ENCODE data around the gene RELB. TPM values are rescaled to one million over a fixed set of nuclear protein-coding genes. Genes with fewer than 3 reads are reported as not detected.

The RELB gene
- total and polyA plus RNA-seq, 7 donors: 6.5 to 44.0 (median 13.2) TPM

DNA sequence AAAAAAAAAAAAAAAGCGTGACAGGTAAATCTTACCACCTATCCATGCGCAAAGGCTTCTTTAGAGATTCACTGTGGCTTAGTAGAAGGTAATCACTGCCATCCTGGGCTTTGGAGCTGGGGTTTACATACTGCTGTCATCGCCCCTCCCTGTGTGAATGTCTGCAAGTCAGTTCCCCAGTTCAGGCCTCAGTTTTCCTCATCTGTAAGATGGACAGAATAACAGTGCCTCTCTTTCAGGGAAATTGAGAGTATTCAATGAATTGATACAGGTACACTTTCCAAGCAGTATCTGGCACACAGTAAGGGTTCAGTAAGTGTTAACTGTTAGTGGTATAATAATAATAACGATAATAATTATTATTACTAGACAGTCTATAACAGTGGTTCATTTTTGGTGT lies 2.2 kb downstream of the RELB start:
- Histone ChIP-seq H3K27me3 (ENCODE audit: insufficient read depth in 3 of 3, low read length in 2 of 3) (no peaks in the 10 kb centered on the region), H3K36me3 (ENCODE audit: insufficient read depth in 1 of 2, low read depth in 1 of 2) (peaks cover 0 to 54% of the 10 kb centered on the region in 2 donors), H3K4me1 (peaks cover 4% of the 10 kb centered on the region), H3K9me3 (no peaks in the 10 kb centered on the region), H3K4me3 (no peak overlapping the region), H3K27ac (no peak overlapping the region)
- ATAC-seq (no peak), DNase-seq (no peak)
- TF ChIP-seq, protein P1, sequence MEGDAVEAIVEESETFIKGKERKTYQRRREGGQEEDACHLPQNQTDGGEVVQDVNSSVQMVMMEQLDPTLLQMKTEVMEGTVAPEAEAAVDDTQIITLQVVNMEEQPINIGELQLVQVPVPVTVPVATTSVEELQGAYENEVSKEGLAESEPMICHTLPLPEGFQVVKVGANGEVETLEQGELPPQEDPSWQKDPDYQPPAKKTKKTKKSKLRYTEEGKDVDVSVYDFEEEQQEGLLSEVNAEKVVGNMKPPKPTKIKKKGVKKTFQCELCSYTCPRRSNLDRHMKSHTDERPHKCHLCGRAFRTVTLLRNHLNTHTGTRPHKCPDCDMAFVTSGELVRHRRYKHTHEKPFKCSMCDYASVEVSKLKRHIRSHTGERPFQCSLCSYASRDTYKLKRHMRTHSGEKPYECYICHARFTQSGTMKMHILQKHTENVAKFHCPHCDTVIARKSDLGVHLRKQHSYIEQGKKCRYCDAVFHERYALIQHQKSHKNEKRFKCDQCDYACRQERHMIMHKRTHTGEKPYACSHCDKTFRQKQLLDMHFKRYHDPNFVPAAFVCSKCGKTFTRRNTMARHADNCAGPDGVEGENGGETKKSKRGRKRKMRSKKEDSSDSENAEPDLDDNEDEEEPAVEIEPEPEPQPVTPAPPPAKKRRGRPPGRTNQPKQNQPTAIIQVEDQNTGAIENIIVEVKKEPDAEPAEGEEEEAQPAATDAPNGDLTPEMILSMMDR (IDR thresholded peaks at IDR 0.05): no peak
- 95 to 99% (median 99%) methylated on average over 4 of the region's 4 CpGs for WGBS, 3 donors
- intact Hi-C loops (cut with DNase I): no loop called here

DNA sequence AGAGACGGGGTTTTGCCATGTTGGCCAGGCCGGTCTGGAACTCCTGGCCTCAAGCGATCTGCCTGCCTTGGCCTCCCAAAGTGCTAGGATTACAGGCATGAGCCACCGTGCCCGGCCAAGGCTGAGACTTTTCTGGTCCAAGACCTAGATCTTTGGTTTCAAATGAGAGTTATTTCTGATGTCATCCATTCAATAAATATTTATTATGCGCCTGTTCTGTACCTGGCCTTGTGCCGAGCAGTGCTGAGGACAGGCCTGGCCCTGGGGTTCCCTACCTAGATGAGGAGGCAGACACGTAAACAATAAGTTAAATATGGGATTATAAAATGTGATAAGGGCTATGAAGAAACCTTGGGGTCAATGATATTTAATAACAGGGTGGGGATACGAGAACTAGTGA lies 4.5 kb downstream of the RELB start:
- intact Hi-C loops (cut with DNase I): no loop called here
- ATAC-seq: no peak
- TF ChIP-seq, protein P1 (IDR thresholded peaks at IDR 0.05): no peak

DNA sequence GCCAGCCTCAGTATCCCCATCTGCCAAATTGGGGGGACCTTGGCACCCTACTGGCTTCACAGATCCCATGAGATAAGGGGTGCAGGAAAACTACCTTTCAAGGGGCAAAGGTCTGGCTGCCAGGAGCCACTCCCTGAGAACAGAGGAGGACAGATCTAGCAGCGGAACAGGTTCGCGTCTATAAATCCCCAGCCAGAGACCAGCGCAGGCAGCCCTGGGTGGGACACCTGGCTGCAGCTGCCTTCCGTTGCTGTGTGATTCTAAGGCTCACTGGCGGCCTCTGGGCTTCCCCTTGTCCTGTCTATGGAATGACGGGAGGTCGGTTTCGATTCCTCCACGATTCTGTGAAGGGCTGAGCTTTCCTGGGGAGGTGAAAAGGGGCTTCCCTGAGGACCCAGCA lies 7.3 kb downstream of the RELB start:
- WGBS, 3 donors: 61 to 65% (median 63%) methylated on average over 10 of the region's 10 CpGs
- no peak overlapping the region for H3K4me3 ChIP-seq
- no peak overlapping the region for H3K27ac ChIP-seq
- intact Hi-C loops (cut with DNase I): no loop called here
- H3K36me3 ChIP-seq (ENCODE audit: insufficient read depth in 1 of 2, low read depth in 1 of 2): peaks cover 4 to 63% of the 10 kb centered on the region in 2 donors
- TF ChIP-seq, protein P1 (IDR thresholded peaks at IDR 0.05): no peak
- no peaks in the 10 kb centered on the region for H3K4me1 ChIP-seq
- no peaks in the 10 kb centered on the region for H3K27me3 ChIP-seq (ENCODE audit: insufficient read depth in 3 of 3, low read length in 2 of 3)
- ATAC-seq (no peak), DNase-seq (no peak)
- no peaks in the 10 kb centered on the region for H3K9me3 ChIP-seq

More for the DNA sequence above, 4.5 kb downstream of the RELB start:
- no peaks in the 10 kb centered on the region for H3K9me3 ChIP-seq
- no peak overlapping the region for H3K4me3 ChIP-seq
- no peaks in the 10 kb centered on the region for H3K27me3 ChIP-seq (ENCODE audit: insufficient read depth in 3 of 3, low read length in 2 of 3)
- no peak overlapping the region for H3K27ac ChIP-seq
- H3K4me1 ChIP-seq: peaks cover 3% of the 10 kb centered on the region
- 83 to 89% (median 84%) methylated on average over 9 of the region's 9 CpGs for WGBS, 3 donors
- DNase-seq: no peak
- H3K36me3 ChIP-seq (ENCODE audit: insufficient read depth in 1 of 2, low read depth in 1 of 2): peaks cover 0 to 54% of the 10 kb centered on the region in 2 donors

DNA sequence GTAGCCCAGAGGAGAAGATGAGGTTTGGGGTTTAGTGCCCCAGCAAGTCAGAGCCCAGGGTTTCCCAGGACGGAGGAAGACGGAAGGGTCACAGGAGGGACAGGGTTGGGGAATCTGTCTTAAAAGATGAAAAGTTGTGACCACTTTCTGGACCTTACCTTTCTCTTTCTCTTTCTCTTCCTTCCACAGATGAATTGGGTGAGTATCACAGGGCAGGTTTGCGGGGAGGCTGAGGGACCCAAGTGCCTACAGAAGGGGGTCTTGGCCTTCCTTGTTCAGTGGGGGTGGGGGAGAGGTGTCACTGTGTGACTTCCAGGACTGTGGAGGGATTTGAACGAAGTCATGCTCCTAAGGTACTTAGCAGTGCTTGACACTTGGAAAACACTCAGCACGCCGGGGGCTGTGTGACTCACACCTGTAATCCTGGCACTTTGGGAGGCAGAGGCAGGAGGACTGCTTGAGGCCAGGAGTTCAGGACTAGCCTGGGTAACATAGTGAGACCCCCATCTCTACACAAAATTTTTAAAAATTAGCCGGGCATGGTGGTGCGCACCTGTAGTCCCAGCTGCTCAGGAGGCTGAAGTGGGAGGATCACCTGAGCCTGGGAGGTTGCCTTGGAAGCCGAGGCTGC lies 8.5 kb downstream of the RELB start:
- Histone ChIP-seq H3K36me3 (ENCODE audit: insufficient read depth in 1 of 2, low read depth in 1 of 2) (peaks cover 4 to 63% of the 10 kb centered on the region in 2 donors), H3K27me3 (ENCODE audit: insufficient read depth in 3 of 3, low read length in 2 of 3) (no peaks in the 10 kb centered on the region), H3K27ac (no peak overlapping the region), H3K4me3 (no peak overlapping the region), H3K4me1 (no peaks in the 10 kb centered on the region), H3K9me3 (no peaks in the 10 kb centered on the region)
- intact Hi-C loops (cut with DNase I): loop anchor here in 1 of 2 donors (10.0 kb wide), 1 partner anchor 115 kb away; no protein-coding TSS in a partner anchor
- DNase-seq (no peak), ATAC-seq (no peak)
- TF ChIP-seq, protein P1 (IDR thresholded peaks at IDR 0.05): no peak
- 86 to 93% (median 92%) methylated on average over 9 of the region's 9 CpGs for WGBS, 3 donors

DNA sequence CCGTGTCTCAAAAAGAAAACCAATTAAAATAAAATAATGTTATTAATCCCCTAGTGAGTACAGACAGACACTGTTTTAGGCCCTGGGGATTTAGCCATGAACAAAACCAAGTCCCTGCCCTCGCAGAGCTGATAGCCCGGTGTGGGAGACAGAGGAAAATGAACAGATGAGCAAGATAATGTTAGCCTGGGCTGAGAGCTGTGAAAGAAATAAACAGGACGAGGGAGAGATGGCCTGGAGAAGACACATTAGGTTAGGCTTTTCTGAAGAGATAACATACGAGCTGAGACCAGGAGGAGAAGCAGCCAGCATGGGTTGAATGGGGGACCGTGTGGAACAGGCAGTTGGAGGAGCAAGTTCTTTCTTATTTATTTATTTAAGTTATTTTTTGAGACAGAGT lies 9.0 kb downstream of the RELB start:
- TF ChIP-seq, protein P1 (IDR thresholded peaks at IDR 0.05): no peak
- no peaks in the 10 kb centered on the region for H3K4me1 ChIP-seq
- no peaks in the 10 kb centered on the region for H3K9me3 ChIP-seq
- no peak overlapping the region for H3K4me3 ChIP-seq
- ATAC-seq (no peak), DNase-seq (no peak)
- 69 to 79% (median 71%) methylated on average over 6 of the region's 6 CpGs for WGBS, 3 donors
- H3K27ac ChIP-seq: no peak overlapping the region
- peaks cover 4 to 63% of the 10 kb centered on the region in 2 donors for H3K36me3 ChIP-seq (ENCODE audit: insufficient read depth in 1 of 2, low read depth in 1 of 2)
- intact Hi-C loops (cut with DNase I): loop anchor here in 1 of 2 donors (10.0 kb wide), 1 partner anchor 114 kb away; no protein-coding TSS in a partner anchor
- no peaks in the 10 kb centered on the region for H3K27me3 ChIP-seq (ENCODE audit: insufficient read depth in 3 of 3, low read length in 2 of 3)
